ENCODE data around the gene PHACTR3. TPM values are rescaled to one million over a fixed set of nuclear protein-coding genes. Genes with fewer than 3 reads are reported as not detected.
A peak's percentile ranks its signal among the peaks of the same experiment; 100 is the strongest.

The PHACTR3 gene
- total RNA-seq, 2 donors from 2014 or later, result 0.86 to 24.2 TPM

- H3K9me3 ChIP-seq, result no peaks in the 10 kb centered on the region
- no peak overlapping the region for H3K27ac ChIP-seq
- H3K36me3 ChIP-seq, result no peaks in the 10 kb centered on the region
- no peak overlapping the region for H3K4me3 ChIP-seq
- DNase-seq (ENCODE audit: low spot score), result no peak
- no peaks in the 10 kb centered on the region for H3K27me3 ChIP-seq
- H3K4me1 ChIP-seq, result peaks cover 0 to 46% of the 10 kb centered on the region in 2 donors
- no peak for TF ChIP-seq CTCF (IDR thresholded peaks at IDR 0.05)
These were observed 146.0 kb downstream of the PHACTR3 start for GRCh38 chr20:59750209-59750840.

- TF ChIP-seq CTCF (IDR thresholded peaks at IDR 0.05), result peak; percentile 71 to 87
- no peaks in the 10 kb centered on the region for H3K36me3 ChIP-seq
- H3K27ac ChIP-seq, result peak overlapping the region in 1 of 2 donors; percentile 60
- H3K9me3 ChIP-seq, result no peaks in the 10 kb centered on the region
- no peaks in the 10 kb centered on the region for H3K27me3 ChIP-seq
- peaks cover 0 to 46% of the 10 kb centered on the region in 2 donors for H3K4me1 ChIP-seq
- no peak overlapping the region for H3K4me3 ChIP-seq
- DNase-seq (ENCODE audit: low spot score), result peak; percentile 63
These were observed 146.9 kb downstream of the PHACTR3 start for GRCh38 chr20:59751075-59751711.

GRCh38 chr20:59752101-59752586, 147.8 kb downstream of the PHACTR3 start:
- no peak for DNase-seq (ENCODE audit: low spot score)
- Histone ChIP-seq H3K36me3 (no peaks in the 10 kb centered on the region), H3K27ac (peak overlapping the region; percentile 60 to 76), H3K9me3 (no peaks in the 10 kb centered on the region), H3K27me3 (no peaks in the 10 kb centered on the region), H3K4me1 (peaks cover 0 to 46% of the 10 kb centered on the region in 2 donors), H3K4me3 (no peak overlapping the region)
- TF ChIP-seq CTCF (IDR thresholded peaks at IDR 0.05), result no peak

GRCh38 chr20:59752704-59753460, 148.5 kb downstream of the PHACTR3 start:
- H3K27me3 ChIP-seq, result no peaks in the 10 kb centered on the region
- no peak for DNase-seq (ENCODE audit: low spot score)
- H3K9me3 ChIP-seq, result no peaks in the 10 kb centered on the region
- H3K36me3 ChIP-seq, result no peaks in the 10 kb centered on the region
- H3K4me3 ChIP-seq, result no peak overlapping the region
- no peak for TF ChIP-seq CTCF (IDR thresholded peaks at IDR 0.05)
- peak overlapping the region; percentile 60 to 76 for H3K27ac ChIP-seq
- H3K4me1 ChIP-seq, result peaks cover 0 to 46% of the 10 kb centered on the region in 2 donors

- H3K4me3 ChIP-seq, result no peak overlapping the region
- H3K36me3 ChIP-seq, result no peaks in the 10 kb centered on the region
- H3K27me3 ChIP-seq, result no peaks in the 10 kb centered on the region
- no peak for DNase-seq (ENCODE audit: low spot score)
- H3K9me3 ChIP-seq, result no peaks in the 10 kb centered on the region
- peak overlapping the region; percentile 60 to 76 for H3K27ac ChIP-seq
- no peak for TF ChIP-seq CTCF (IDR thresholded peaks at IDR 0.05)
- peaks cover 0 to 42% of the 10 kb centered on the region in 2 donors for H3K4me1 ChIP-seq
These were observed 149.5 kb downstream of the PHACTR3 start for GRCh38 chr20:59753836-59754235.

All from right atrium auricular region (tissue), 2 donors.